ENCODE data around the gene HIVEP3. TPM values are rescaled to one million over a fixed set of nuclear protein-coding genes. Genes with fewer than 3 reads are reported as not detected.

HIVEP3 gene
- total RNA-seq, 4 donors from 2014 or later, result 6.1 to 10.1 (median 7.8) TPM

DNA sequence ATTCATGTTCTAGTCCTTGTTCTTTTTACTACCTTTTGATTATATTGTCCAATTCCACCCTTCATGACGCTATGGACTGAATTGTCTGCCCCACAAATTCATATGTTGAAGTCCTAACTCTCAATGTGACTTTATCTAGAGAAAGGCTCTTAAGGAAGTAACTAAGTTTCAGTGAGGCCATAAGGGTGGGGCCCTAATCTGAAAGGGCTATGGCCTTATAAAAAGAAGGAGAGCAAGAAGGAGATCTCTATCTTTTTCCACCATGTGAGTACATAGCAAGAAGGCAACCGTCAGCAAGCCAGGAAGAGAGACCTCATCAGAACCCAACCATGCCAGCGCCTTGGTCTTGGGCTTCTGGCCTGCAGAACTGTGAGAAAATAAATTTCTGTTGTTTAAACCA lies 95.9 kb downstream of the HIVEP3 start:
- no peak for ATAC-seq (ENCODE audit: low FRiP score)
- no peak for DNase-seq (ENCODE audit: low spot score)
- TF ChIP-seq, protein P1, sequence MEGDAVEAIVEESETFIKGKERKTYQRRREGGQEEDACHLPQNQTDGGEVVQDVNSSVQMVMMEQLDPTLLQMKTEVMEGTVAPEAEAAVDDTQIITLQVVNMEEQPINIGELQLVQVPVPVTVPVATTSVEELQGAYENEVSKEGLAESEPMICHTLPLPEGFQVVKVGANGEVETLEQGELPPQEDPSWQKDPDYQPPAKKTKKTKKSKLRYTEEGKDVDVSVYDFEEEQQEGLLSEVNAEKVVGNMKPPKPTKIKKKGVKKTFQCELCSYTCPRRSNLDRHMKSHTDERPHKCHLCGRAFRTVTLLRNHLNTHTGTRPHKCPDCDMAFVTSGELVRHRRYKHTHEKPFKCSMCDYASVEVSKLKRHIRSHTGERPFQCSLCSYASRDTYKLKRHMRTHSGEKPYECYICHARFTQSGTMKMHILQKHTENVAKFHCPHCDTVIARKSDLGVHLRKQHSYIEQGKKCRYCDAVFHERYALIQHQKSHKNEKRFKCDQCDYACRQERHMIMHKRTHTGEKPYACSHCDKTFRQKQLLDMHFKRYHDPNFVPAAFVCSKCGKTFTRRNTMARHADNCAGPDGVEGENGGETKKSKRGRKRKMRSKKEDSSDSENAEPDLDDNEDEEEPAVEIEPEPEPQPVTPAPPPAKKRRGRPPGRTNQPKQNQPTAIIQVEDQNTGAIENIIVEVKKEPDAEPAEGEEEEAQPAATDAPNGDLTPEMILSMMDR (IDR thresholded peaks at IDR 0.05), result no peak

DNA sequence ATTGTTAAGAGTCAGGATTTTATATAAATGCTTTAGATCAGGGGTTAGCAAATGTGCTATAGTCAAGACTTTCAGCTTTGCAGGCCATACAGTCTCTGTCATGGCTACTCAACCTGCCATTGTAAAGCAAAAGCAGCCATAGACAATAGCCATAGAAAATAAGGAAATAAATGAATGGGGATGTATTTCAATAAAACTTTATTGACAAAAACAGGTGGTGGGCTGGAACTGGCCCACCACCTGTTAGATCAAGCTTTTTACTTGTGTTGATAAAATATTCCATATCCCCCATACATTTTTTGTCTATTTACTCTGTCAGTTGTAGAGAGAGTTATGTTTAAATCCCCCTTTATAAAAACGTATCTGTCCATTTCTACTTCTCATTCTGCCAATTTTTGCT lies 98.9 kb downstream of the HIVEP3 start:
- DNase-seq (ENCODE audit: low spot score), result no peak
- TF ChIP-seq, protein P1 (IDR thresholded peaks at IDR 0.05), result no peak
- no peak for ATAC-seq (ENCODE audit: low FRiP score)

DNA sequence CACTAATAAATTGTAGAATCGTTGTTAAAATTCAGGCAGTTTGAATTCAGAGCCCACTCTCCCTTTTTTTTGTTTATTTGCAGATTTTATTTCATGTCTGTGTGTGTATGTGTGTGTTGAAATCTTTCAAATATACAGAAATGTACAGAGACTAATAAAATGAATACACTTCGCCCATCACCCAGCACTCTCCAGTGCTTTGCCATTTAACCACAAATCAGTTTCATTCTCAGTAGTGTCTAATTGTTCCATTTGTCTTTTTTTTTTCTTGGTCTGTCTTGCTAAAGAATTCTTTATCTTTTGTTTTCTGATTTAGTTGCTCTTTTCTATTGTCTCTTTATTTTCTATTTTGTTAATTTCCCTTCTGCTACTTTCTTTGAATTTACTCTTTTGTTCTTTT lies 99.7 kb downstream of the HIVEP3 start:
- TF ChIP-seq, protein P1 (IDR thresholded peaks at IDR 0.05), result no peak
- DNase-seq (ENCODE audit: low spot score) (no peak), ATAC-seq (ENCODE audit: low FRiP score) (no peak)

DNA sequence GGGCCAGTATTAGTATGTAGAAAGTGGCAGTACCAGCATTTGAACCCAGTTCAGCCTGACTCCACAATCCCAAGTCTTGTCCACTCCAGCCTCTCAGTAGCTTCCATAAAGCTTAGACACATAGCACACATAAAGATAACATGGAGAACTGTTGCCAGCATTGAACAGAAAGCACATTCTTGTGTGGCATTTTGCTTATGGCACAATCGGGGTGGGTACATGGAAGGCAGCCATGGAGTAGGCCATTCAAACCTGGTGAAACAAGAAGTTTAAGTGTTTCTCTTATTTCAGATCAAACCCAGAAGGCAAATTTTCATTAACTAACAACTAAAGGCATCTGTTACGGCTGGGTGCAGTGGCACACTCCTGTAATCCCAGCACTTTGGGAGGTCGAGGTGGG lies 102.7 kb downstream of the HIVEP3 start:
- ATAC-seq (ENCODE audit: low FRiP score), result no peak
- no peak for DNase-seq (ENCODE audit: low spot score)
- TF ChIP-seq, protein P1 (IDR thresholded peaks at IDR 0.05), result no peak

DNA sequence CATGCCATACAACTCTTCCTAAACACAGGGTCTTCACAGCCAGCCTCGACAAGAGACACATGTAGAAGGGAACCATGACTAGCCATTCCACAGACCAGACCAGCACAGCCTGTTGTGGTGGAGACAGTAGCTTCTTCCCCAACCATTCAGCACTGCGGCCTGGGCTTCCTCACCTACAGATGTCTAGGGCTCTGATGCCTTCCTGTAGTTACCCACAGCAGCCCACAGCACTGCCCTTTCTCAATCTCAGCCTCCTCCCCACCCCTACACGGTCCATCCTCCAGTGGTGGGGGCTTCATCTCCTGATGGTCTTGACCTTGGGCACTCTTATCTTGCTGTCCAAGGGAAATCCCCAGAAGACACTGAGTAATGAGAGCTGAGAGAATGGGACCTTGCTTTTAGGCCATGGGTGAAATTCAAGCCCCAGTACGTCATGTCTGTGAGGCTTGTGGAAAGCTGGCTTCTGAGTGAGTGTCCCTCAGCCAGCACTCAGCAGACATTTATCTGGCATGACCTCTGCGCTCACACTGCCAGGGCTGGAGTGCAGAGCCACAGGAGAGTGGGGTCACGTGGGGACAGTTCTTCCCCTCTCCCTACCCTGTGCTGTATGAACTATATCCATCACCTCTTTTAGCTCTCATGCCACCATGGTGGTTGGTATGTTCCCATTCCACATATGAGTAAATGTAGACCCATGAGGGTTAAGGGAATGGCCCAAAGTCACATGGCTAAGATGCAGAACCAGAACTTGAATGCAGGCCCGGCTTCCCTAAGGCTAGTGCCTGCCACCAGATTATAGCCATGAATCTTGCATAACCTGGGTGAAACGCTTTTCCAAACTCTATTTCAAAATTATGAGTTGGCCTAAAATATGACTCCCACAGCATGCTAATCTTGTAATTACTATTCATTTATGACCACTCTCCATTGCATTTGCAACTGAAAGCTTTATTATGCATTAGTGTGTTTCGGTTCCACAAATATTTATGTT lies 104.7 kb downstream of the HIVEP3 start:
- ATAC-seq (ENCODE audit: low FRiP score), result peak; percentile 7
- TF ChIP-seq, protein P1 (IDR thresholded peaks at IDR 0.05), result no peak
- no peak for DNase-seq (ENCODE audit: low spot score)

DNA sequence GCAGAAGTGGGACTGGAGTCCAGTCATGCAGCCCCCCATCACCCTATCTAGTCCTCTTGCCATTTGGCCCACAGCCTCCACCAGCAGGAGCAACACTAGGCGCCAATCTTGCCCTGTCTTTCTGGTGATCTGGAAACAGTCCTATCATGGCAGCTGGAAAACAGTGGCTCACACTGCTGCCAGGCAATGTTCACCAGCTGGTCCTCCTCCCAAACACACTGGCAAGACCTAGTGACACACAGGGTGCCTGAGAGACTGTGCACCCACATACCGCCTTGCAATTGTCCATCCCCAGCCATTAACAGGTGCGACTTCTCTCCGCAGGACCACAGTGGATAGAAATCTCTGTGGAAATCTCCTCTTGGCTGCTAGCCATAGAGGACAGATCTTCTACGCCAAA lies 105.5 kb downstream of the HIVEP3 start:
- no peak for DNase-seq (ENCODE audit: low spot score)
- ATAC-seq (ENCODE audit: low FRiP score), result no peak
- TF ChIP-seq, protein P1 (IDR thresholded peaks at IDR 0.05), result no peak

DNA sequence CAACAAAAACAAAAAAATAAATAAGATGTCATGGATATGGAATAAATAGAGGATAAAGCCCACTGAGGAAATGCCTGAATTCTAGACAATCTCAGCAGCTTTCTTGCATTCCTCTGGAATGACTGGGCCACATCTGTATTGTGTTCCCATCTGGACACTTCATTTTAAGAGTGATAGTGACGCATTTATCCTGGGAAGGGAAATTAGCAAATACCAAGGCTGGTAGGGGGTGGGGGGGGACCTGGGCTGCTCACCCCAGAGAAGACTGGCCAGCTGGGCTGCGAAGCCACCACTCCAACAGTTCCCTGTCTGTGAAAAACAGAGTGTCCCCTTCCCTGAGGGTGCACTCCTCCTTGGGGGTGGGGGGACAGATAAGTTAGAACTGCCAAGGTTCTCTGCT lies 106.3 kb downstream of the HIVEP3 start:
- ATAC-seq (ENCODE audit: low FRiP score), result no peak
- TF ChIP-seq, protein P1 (IDR thresholded peaks at IDR 0.05), result no peak
- DNase-seq (ENCODE audit: low spot score), result no peak

Data from omental fat pad (tissue), 4 donors.